Measurements from ENCODE around the gene ZNF333. TPM values are rescaled to one million over a fixed set of nuclear protein-coding genes. Genes with fewer than 3 reads are reported as not detected.

Gene ZNF333
- 18.4 TPM for polyA plus RNA-seq (2013, experiment 1 of 2)
- 15.4 TPM for polyA plus RNA-seq (2013, experiment 2 of 2)

DNA sequence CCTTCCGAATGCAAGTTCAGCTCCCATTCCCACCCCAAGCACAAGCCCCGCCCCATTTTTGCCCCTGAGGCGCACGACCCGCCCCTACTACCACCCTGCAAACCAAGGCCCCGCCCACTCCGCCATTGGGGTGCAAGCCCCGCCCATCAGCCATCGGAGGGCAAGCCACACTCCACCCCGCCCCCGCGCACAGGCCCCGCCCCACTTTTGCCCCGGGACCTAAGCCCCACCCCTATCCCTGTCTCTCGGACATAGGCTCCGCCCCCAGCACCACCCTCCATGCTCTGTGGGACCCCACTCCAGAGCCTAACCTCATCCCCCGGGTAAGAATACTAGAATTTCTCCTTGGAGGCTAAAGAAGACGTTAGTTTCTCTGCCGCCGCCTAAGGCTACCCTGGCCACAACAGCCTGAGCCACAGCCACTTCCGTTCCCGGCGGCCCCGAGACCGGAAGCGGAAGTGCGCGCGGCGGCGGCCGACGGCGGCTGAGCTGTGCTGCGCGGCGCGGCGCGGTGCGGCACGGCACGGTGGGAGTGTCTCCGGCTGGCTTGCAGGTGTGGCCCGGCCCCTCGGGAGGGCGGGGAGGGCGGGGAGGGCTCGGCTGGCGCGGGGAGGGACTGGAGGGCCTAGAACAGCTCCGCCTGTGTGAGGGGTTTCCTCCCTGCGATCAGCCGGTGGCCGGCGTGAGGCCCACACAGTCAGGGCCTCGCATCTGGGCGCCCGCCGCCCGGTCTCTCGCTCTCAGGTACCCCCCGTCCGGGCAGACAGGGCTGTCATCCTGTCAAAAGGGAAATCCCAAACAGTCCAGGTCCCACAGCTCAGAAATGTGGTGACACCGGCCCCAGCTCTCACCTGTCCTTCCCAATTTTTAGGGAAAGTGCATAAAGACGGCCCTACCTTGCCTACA is at the start of gene ZNF333:
Gene ZNF333, plus strand, starts transcription at position 451 of the 906 bp plus-strand sequence. CDS start 3,444 bp downstream, outside the sequence.
- H3K36me3 ChIP-seq (ENCODE audit: control insufficient read depth, insufficient read depth, low read length), result peaks cover 8% of the 10 kb centered on the region
- WGBS, 2 experiments (ENCODE audit: insufficient coverage in 2 of 2), result 0 to 1% methylated on average over 31 to 39 of the region's 66 CpGs
- H3K27ac ChIP-seq (ENCODE audit: low read depth, low read length, severe bottlenecking), result peak within 1 kb of the TSS; percentile 92
- no peaks in the 10 kb centered on the region for H3K9me3 ChIP-seq (ENCODE audit: control insufficient read depth, low read length)
- no peaks in the 10 kb centered on the region for H3K4me1 ChIP-seq (ENCODE audit: control insufficient read depth, insufficient read depth, low read length, poor library complexity, severe bottlenecking)
- peak within 1 kb of the TSS; percentile 82 for H3K4me3 ChIP-seq (ENCODE audit: extremely low read depth, insufficient read depth, low read length, poor library complexity, severe bottlenecking)

DNA sequence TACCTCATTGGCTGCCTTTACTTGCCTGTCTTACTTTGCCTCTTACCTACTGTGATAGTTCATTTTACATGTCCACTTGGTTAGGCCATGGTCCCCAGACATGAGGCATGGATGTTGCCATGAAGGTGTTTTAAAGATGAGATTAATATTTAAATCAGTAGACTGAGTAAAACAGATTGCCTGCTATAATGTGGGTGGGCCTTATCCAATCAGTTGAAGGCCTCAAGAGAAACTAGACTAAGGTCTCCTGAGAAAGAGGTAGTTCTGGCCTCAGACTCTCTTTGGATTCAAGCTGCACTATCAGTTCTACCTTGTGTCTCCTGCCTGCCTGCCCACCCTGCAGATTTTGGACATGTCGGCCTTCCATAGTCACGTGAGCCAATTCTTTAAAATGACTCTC is 41.3 kb upstream of the ZNF333 start:
- Histone ChIP-seq H3K4me1 (ENCODE audit: control insufficient read depth, insufficient read depth, low read length, poor library complexity, severe bottlenecking) (no peaks in the 10 kb centered on the region), H3K9me3 (ENCODE audit: control insufficient read depth, low read length) (peaks cover 16% of the 10 kb centered on the region), H3K36me3 (ENCODE audit: control insufficient read depth, insufficient read depth, low read length) (no peaks in the 10 kb centered on the region), H3K4me3 (ENCODE audit: extremely low read depth, insufficient read depth, low read length, poor library complexity, severe bottlenecking) (no peak overlapping the region), H3K27ac (ENCODE audit: low read depth, low read length, severe bottlenecking) (no peak overlapping the region)
- WGBS, 2 experiments (ENCODE audit: insufficient coverage in 2 of 2), result 50 to 81% methylated on average over 1 to 2 of the region's 2 CpGs

GRCh38 chr19:14649020-14649419 is 40.8 kb upstream of the ZNF333 start:
- Histone ChIP-seq H3K4me3 (ENCODE audit: extremely low read depth, insufficient read depth, low read length, poor library complexity, severe bottlenecking) (no peak overlapping the region), H3K36me3 (ENCODE audit: control insufficient read depth, insufficient read depth, low read length) (no peaks in the 10 kb centered on the region), H3K27ac (ENCODE audit: low read depth, low read length, severe bottlenecking) (no peak overlapping the region), H3K4me1 (ENCODE audit: control insufficient read depth, insufficient read depth, low read length, poor library complexity, severe bottlenecking) (no peaks in the 10 kb centered on the region), H3K9me3 (ENCODE audit: control insufficient read depth, low read length) (peaks cover 19% of the 10 kb centered on the region)
- whole genome bisulfite sequencing, 2 experiments (ENCODE audit: insufficient coverage in 2 of 2), result 63 to 67% methylated on average over 4 of the region's 4 CpGs

- Histone ChIP-seq H3K27ac (ENCODE audit: low read depth, low read length, severe bottlenecking) (no peak overlapping the region), H3K4me1 (ENCODE audit: control insufficient read depth, insufficient read depth, low read length, poor library complexity, severe bottlenecking) (no peaks in the 10 kb centered on the region), H3K36me3 (ENCODE audit: control insufficient read depth, insufficient read depth, low read length) (no peaks in the 10 kb centered on the region), H3K4me3 (ENCODE audit: extremely low read depth, insufficient read depth, low read length, poor library complexity, severe bottlenecking) (no peak overlapping the region), H3K9me3 (ENCODE audit: control insufficient read depth, low read length) (peaks cover 19% of the 10 kb centered on the region)
- 68 to 74% methylated on average over 2 of the region's 2 CpGs for WGBS, 2 experiments (ENCODE audit: insufficient coverage in 2 of 2)
Observed at GRCh38 chr19:14650161-14650560, 39.7 kb upstream of the ZNF333 start.

DNA sequence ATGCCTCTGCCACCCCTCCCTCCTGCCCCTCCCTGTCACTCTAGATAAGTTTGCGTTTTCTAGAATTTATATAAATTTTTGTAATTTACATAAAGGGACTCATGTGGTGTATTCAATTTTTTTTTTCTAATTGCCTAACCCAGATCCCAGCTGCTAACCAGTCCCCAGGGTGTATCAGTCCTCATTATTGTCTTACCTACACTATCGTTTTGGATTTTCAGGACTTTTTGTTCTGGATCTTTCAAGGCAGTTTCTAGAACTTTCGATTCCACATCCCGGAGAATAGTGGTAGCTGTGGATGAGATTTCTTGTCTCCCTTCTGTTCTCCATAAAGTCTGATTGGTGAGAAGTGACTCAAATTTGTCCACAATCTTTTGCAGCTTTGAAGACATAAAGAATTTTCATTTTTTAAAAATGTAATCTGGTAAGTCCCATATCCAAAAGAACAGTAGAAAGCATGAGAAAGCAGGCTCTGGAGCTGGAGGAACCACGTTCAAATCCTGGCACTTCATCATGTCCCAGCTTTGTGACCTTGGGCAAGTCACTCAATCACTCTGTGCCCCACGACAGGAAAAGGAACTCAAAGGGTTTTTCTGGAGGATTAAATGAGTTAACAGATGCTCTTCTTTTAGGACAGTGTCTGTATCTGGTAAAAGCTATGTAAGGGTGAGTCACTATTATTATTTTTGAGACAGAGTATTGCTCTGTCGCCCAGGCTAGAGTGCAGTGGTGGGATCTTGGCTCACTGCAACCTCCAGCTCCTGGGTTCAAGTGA is 34.9 kb upstream of the ZNF333 start:
- no peak overlapping the region for H3K27ac ChIP-seq (ENCODE audit: low read depth, low read length, severe bottlenecking)
- H3K4me3 ChIP-seq (ENCODE audit: extremely low read depth, insufficient read depth, low read length, poor library complexity, severe bottlenecking), result no peak overlapping the region
- H3K4me1 ChIP-seq (ENCODE audit: control insufficient read depth, insufficient read depth, low read length, poor library complexity, severe bottlenecking), result no peaks in the 10 kb centered on the region
- no peaks in the 10 kb centered on the region for H3K36me3 ChIP-seq (ENCODE audit: control insufficient read depth, insufficient read depth, low read length)
- 40 to 56% methylated on average over 3 to 6 of the region's 7 CpGs for WGBS, 2 experiments (ENCODE audit: insufficient coverage in 2 of 2)
- peaks cover 22% of the 10 kb centered on the region for H3K9me3 ChIP-seq (ENCODE audit: control insufficient read depth, low read length)

- H3K9me3 ChIP-seq (ENCODE audit: control insufficient read depth, low read length), result peaks cover 26% of the 10 kb centered on the region
- H3K36me3 ChIP-seq (ENCODE audit: control insufficient read depth, insufficient read depth, low read length), result no peaks in the 10 kb centered on the region
- WGBS, 2 experiments (ENCODE audit: insufficient coverage in 2 of 2), result 70 to 83% methylated on average over 10 to 11 of the region's 11 CpGs
- no peak overlapping the region for H3K27ac ChIP-seq (ENCODE audit: low read depth, low read length, severe bottlenecking)
- no peak overlapping the region for H3K4me3 ChIP-seq (ENCODE audit: extremely low read depth, insufficient read depth, low read length, poor library complexity, severe bottlenecking)
- H3K4me1 ChIP-seq (ENCODE audit: control insufficient read depth, insufficient read depth, low read length, poor library complexity, severe bottlenecking), result no peaks in the 10 kb centered on the region
Observed at GRCh38 chr19:14655726-14656125, 34.1 kb upstream of the ZNF333 start.

DNA sequence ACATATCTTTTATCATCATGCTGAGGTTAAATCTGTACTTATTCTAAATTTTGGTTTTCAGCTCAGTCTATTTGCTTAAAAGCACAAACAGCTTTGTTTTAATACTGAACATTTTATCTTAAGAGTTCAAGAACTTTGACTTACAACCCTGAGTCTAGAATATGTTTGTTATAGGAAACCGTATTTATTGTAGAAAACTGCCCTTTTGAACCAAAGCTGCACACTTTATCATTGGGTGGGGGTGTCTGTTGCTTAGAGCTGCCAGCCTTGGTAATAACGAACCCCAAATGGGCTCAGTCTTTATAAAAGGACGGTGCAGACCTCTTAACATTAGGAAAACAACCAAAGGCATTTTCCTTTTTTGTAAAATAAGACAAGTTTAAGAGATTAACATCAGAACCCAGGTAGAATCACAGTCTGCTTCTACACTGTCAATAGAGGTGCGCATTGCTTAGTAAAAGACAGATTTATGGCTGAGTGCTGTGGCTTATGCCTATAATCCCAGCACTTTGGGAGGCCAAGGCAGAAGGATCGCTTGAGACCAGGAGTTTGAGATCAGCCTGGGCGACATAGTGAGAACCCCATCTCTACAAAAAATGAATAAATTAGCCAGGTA is 29.9 kb upstream of the ZNF333 start:
- Histone ChIP-seq H3K9me3 (ENCODE audit: control insufficient read depth, low read length) (peaks cover 22% of the 10 kb centered on the region), H3K27ac (ENCODE audit: low read depth, low read length, severe bottlenecking) (no peak overlapping the region), H3K4me3 (ENCODE audit: extremely low read depth, insufficient read depth, low read length, poor library complexity, severe bottlenecking) (no peak overlapping the region), H3K36me3 (ENCODE audit: control insufficient read depth, insufficient read depth, low read length) (no peaks in the 10 kb centered on the region), H3K4me1 (ENCODE audit: control insufficient read depth, insufficient read depth, low read length, poor library complexity, severe bottlenecking) (no peaks in the 10 kb centered on the region)
- whole genome bisulfite sequencing, 2 experiments (ENCODE audit: insufficient coverage in 2 of 2), result 57 to 94% methylated on average over 2 to 5 of the region's 6 CpGs

GRCh38 chr19:14661372-14661924 is 28.4 kb upstream of the ZNF333 start:
- no peak overlapping the region for H3K27ac ChIP-seq (ENCODE audit: low read depth, low read length, severe bottlenecking)

GRCh38 chr19:14669940-14670339 is 19.9 kb upstream of the ZNF333 start:
- Histone ChIP-seq H3K36me3 (ENCODE audit: control insufficient read depth, insufficient read depth, low read length) (no peaks in the 10 kb centered on the region), H3K4me1 (ENCODE audit: control insufficient read depth, insufficient read depth, low read length, poor library complexity, severe bottlenecking) (no peaks in the 10 kb centered on the region), H3K27ac (ENCODE audit: low read depth, low read length, severe bottlenecking) (no peak overlapping the region), H3K9me3 (ENCODE audit: control insufficient read depth, low read length) (peaks cover 6% of the 10 kb centered on the region), H3K4me3 (ENCODE audit: extremely low read depth, insufficient read depth, low read length, poor library complexity, severe bottlenecking) (no peak overlapping the region)
- WGBS, 2 experiments (ENCODE audit: insufficient coverage in 2 of 2), result 56 to 63% methylated on average over 2 of the region's 3 CpGs

More at GRCh38 chr19:14661372-14661924, 28.4 kb upstream of the ZNF333 start:
- Histone ChIP-seq H3K4me3 (ENCODE audit: extremely low read depth, insufficient read depth, low read length, poor library complexity, severe bottlenecking) (no peak overlapping the region), H3K9me3 (ENCODE audit: control insufficient read depth, low read length) (peaks cover 13% of the 10 kb centered on the region), H3K36me3 (ENCODE audit: control insufficient read depth, insufficient read depth, low read length) (no peaks in the 10 kb centered on the region), H3K4me1 (ENCODE audit: control insufficient read depth, insufficient read depth, low read length, poor library complexity, severe bottlenecking) (no peaks in the 10 kb centered on the region)
- 78% methylated on average over 10 of the region's 12 CpGs for WGBS, 2 experiments (ENCODE audit: insufficient coverage in 2 of 2)

- H3K36me3 ChIP-seq (ENCODE audit: control insufficient read depth, insufficient read depth, low read length), result no peaks in the 10 kb centered on the region
- WGBS, 2 experiments (ENCODE audit: insufficient coverage in 2 of 2), result 39 to 45% methylated on average over 2 of the region's 2 CpGs
- no peak overlapping the region for H3K27ac ChIP-seq (ENCODE audit: low read depth, low read length, severe bottlenecking)
- H3K9me3 ChIP-seq (ENCODE audit: control insufficient read depth, low read length), result peaks cover 6% of the 10 kb centered on the region
- H3K4me3 ChIP-seq (ENCODE audit: extremely low read depth, insufficient read depth, low read length, poor library complexity, severe bottlenecking), result no peak overlapping the region
- no peaks in the 10 kb centered on the region for H3K4me1 ChIP-seq (ENCODE audit: control insufficient read depth, insufficient read depth, low read length, poor library complexity, severe bottlenecking)
Observed at GRCh38 chr19:14670408-14670807, 19.4 kb upstream of the ZNF333 start.
